ENCODE results near the gene FERMT1. TPM values are rescaled to one million over a fixed set of nuclear protein-coding genes. Genes with fewer than 3 reads are reported as not detected.
"Not testable (repeated sequence)": the region's sequence is repeated elsewhere in the genome, so short reads cannot be mapped to it uniquely, and the experiment has no call there.

The FERMT1 gene
- total RNA-seq, 1 donor from 2014 or later: 10.9 TPM

DNA sequence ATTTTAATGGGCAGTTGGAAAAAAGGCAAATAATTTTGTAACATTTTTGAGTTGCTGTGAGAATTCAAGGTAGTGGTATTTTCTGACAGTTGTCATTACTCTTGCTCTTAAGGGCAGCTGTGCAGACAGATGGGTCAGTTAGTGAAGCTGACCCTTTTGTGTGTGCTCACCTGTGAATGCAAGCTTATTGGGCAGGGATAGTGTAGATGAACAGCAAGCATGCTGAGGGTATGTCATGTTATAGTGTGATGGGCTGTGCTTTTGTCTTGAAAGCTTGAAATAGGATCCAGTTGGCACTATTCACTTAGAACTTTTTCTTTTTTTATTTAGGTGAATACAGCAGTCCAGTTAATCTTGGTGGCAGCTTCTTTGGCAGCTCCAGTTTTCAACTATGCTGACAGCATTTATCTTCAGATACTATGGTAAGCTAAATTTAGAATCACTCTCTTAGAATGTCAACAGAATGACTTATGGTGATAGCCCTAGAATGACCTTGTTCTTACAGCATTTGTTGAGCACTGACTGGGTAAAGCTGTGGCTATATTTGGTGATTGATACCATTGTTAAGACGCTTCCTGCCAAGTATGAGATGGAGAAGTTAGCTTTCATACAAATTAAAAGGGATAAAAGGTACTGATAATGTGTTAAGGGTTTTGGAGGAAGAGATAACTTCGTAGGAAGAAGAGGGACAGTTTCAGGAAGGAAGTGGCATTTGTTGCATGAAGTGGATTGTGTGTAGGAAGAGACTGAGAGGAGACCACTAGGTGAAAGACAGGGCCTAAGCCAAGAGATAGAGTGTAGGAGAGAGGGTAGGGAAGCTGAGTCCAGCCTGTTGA is 88.5 kb downstream of the FERMT1 start:
- Histone ChIP-seq H3K36me3 (ENCODE audit: insufficient read depth, low read length) (peaks cover 37% of the 10 kb centered on the region), H3K4me3 (ENCODE audit: insufficient read depth, low read depth, low read length) (no peak overlapping the region), H3K79me2 (ENCODE audit: insufficient read depth, low read length) (peaks cover 9% of the 10 kb centered on the region), H3K4me2 (ENCODE audit: low read length) (no peak overlapping the region), H2AFZ (ENCODE audit: low read depth, low read length) (no peak overlapping the region), H3K9ac (ENCODE audit: low read length) (no peak overlapping the region), H3K9me3 (ENCODE audit: insufficient read depth, low read depth, low read length) (no peaks in the 10 kb centered on the region), H3K4me1 (ENCODE audit: insufficient read depth, low read length) (no peaks in the 10 kb centered on the region), H4K20me1 (ENCODE audit: insufficient read depth, low read length) (peaks cover 48% of the 10 kb centered on the region), H3K27ac (ENCODE audit: low read depth, low read length) (no peak overlapping the region), H3K27me3 (ENCODE audit: insufficient read depth, low read length) (no peaks in the 10 kb centered on the region)
- FAIRE-seq: no peak
- Mint-ChIP-seq H3K27me3 (ENCODE audit: low read depth, unreplicated experiment) (no peaks in the 10 kb centered on the region), H3K36me3 (ENCODE audit: low read depth, unreplicated experiment) (peaks cover 8% of the 10 kb centered on the region), H3K4me3 (ENCODE audit: unreplicated experiment) (no peak overlapping the region), H3K9me3 (ENCODE audit: unreplicated experiment) (no peaks in the 10 kb centered on the region), H3K4me1 (ENCODE audit: low read depth, unreplicated experiment) (peaks cover 12% of the 10 kb centered on the region), H3K27ac (ENCODE audit: unreplicated experiment) (no peak overlapping the region)
- no peak for TF ChIP-seq EZH2 (IDR thresholded peaks at IDR 0.05; ENCODE audit: insufficient read depth, low read length)
- TF ChIP-seq, protein P1, sequence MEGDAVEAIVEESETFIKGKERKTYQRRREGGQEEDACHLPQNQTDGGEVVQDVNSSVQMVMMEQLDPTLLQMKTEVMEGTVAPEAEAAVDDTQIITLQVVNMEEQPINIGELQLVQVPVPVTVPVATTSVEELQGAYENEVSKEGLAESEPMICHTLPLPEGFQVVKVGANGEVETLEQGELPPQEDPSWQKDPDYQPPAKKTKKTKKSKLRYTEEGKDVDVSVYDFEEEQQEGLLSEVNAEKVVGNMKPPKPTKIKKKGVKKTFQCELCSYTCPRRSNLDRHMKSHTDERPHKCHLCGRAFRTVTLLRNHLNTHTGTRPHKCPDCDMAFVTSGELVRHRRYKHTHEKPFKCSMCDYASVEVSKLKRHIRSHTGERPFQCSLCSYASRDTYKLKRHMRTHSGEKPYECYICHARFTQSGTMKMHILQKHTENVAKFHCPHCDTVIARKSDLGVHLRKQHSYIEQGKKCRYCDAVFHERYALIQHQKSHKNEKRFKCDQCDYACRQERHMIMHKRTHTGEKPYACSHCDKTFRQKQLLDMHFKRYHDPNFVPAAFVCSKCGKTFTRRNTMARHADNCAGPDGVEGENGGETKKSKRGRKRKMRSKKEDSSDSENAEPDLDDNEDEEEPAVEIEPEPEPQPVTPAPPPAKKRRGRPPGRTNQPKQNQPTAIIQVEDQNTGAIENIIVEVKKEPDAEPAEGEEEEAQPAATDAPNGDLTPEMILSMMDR (IDR thresholded peaks at IDR 0.05; ENCODE audit: insufficient read depth, low read depth, low read length): no peak
- peak; percentile 60 for DNase-seq (ENCODE audit: low read depth)

DNA sequence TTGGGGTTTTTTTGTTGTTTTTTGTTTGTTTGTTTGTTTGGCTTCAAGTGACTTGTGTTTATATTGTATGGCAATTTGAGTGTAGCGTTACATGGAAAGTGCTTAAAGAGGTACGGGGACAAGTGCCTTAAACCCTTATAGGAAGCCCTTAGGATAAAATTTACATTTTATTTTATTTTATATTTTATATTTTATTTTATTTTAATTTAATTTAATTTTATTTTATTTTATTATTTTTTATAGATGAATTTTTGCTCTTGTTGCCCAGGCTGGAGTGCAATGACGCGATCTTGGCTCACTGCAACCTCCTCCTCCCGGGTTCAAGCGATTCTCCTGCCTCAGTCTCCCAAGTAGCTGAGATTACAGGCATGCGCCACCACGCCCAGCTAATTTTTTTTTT is 89.9 kb downstream of the FERMT1 start:
- H4K20me1 ChIP-seq (ENCODE audit: insufficient read depth, low read length): peaks cover 49% of the 10 kb centered on the region
- H3K36me3 ChIP-seq (ENCODE audit: insufficient read depth, low read length): peaks cover 26% of the 10 kb centered on the region
- not testable (repeated sequence) for H3K27ac Mint-ChIP-seq (ENCODE audit: unreplicated experiment); H3K4me3 ChIP-seq (ENCODE audit: insufficient read depth, low read depth, low read length); H3K9me3 ChIP-seq (ENCODE audit: insufficient read depth, low read depth, low read length); FAIRE-seq; H3K9ac ChIP-seq (ENCODE audit: low read length); H3K27ac ChIP-seq (ENCODE audit: low read depth, low read length); H3K4me1 ChIP-seq (ENCODE audit: insufficient read depth, low read length); H3K27me3 ChIP-seq (ENCODE audit: insufficient read depth, low read length); DNase-seq (ENCODE audit: low read depth); H3K4me2 ChIP-seq (ENCODE audit: low read length); H3K9me3 Mint-ChIP-seq (ENCODE audit: unreplicated experiment); H3K36me3 Mint-ChIP-seq (ENCODE audit: low read depth, unreplicated experiment); H3K27me3 Mint-ChIP-seq (ENCODE audit: low read depth, unreplicated experiment); H3K4me3 Mint-ChIP-seq (ENCODE audit: unreplicated experiment); H2AFZ ChIP-seq (ENCODE audit: low read depth, low read length)
- H3K79me2 ChIP-seq (ENCODE audit: insufficient read depth, low read length): peaks cover 14% of the 10 kb centered on the region
- peaks cover 12% of the 10 kb centered on the region for H3K4me1 Mint-ChIP-seq (ENCODE audit: low read depth, unreplicated experiment)

DNA sequence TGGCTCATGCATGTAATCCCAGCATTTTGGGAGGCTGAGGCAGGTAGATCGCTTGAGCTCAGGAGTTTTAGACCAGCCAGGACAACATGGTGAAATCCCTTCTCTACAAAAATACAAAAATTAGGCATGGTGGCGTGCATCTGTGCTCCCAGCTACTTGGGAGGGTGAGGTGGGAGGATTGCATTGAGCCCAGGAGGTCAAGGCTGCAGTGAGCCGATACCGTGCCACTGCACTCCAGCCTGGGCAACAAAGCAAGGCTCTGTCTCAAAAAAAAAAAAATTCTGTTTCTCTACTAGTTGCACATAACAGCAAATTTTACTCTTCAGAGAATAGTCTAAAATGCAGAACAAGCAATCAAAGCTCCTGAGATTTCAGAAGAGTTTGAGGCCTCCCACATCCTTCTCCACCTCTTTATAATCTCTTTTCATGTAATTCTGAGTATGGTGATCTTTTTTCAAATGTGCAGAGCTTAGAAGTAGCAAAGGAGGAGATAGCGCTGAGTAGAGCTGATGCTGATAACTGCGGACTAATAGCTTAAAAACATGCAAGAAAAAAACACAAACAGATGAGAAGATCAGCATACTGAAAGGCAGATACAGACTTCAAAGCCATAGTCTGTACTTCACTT is 92.3 kb downstream of the FERMT1 start:
- Histone ChIP-seq H3K4me2 (ENCODE audit: low read length) (no peak overlapping the region), H3K36me3 (ENCODE audit: insufficient read depth, low read length) (peaks cover 10% of the 10 kb centered on the region), H2AFZ (ENCODE audit: low read depth, low read length) (no peak overlapping the region), H4K20me1 (ENCODE audit: insufficient read depth, low read length) (peaks cover 64% of the 10 kb centered on the region), H3K79me2 (ENCODE audit: insufficient read depth, low read length) (peaks cover 21% of the 10 kb centered on the region), H3K9ac (ENCODE audit: low read length) (no peak overlapping the region), H3K27me3 (ENCODE audit: insufficient read depth, low read length) (no peaks in the 10 kb centered on the region), H3K4me1 (ENCODE audit: insufficient read depth, low read length) (no peaks in the 10 kb centered on the region), H3K9me3 (ENCODE audit: insufficient read depth, low read depth, low read length) (no peaks in the 10 kb centered on the region), H3K27ac (ENCODE audit: low read depth, low read length) (no peak overlapping the region), H3K4me3 (ENCODE audit: insufficient read depth, low read depth, low read length) (no peak overlapping the region)
- Mint-ChIP-seq H3K27ac (ENCODE audit: unreplicated experiment) (no peak overlapping the region), H3K27me3 (ENCODE audit: low read depth, unreplicated experiment) (no peaks in the 10 kb centered on the region), H3K9me3 (ENCODE audit: unreplicated experiment) (peaks cover 5% of the 10 kb centered on the region), H3K4me1 (ENCODE audit: low read depth, unreplicated experiment) (peaks cover 15% of the 10 kb centered on the region), H3K36me3 (ENCODE audit: low read depth, unreplicated experiment) (peaks cover 10% of the 10 kb centered on the region), H3K4me3 (ENCODE audit: unreplicated experiment) (no peak overlapping the region)
- no peak for FAIRE-seq
- no peak for DNase-seq (ENCODE audit: low read depth)
- TF ChIP-seq EZH2 (IDR thresholded peaks at IDR 0.05; ENCODE audit: insufficient read depth, low read length): no peak

Measured in astrocyte (in vitro differentiated cells and primary cell).